Suprapubic skin (tissue), 4 donors: ENCODE data around the gene RGS2. TPM values are rescaled to one million over a fixed set of nuclear protein-coding genes. Genes with fewer than 3 reads are reported as not detected.

Source experiments
- DNase-seq, 2 donors: peaks; one replicate each; pipeline ENCODE4 v3.0.0-alpha.2; 2019; ENCODE audit warnings: low spot score in 2 of 2
- H3K27ac ChIP-seq: fragments of 200-600 bp; sonication (generic); one replicate; pipeline ENCODE4 v1.5.1; 2019
- H3K27me3 ChIP-seq: fragments of 200-600 bp; sonication (generic); one replicate; pipeline ENCODE4 v1.5.1; 2019
- H3K36me3 ChIP-seq: fragments of 200-600 bp; sonication (generic); one replicate; pipeline ENCODE4 v1.5.1; 2019
- H3K4me1 ChIP-seq: fragments of 200-600 bp; sonication (generic); one replicate; pipeline ENCODE4 v1.5.1; 2019
- H3K4me3 ChIP-seq: fragments of 200-600 bp; sonication (generic); one replicate; pipeline ENCODE4 v1.5.1; 2019; ENCODE audit warnings: mild to moderate bottlenecking
- H3K9me3 ChIP-seq: fragments of 200-600 bp; sonication (generic); one replicate; pipeline ENCODE4 v1.5.1; 2019
- EP300 ChIP-seq: sonication (generic); formaldehyde crosslinking; IDR thresholded peaks from one replicate; pipeline ENCODE4 v1.6.1; 2017; ENCODE audit warnings: antibody characterized with exemption
- POLR2A ChIP-seq, 2 donors: fragments of 450-650 bp; IDR thresholded peaks; one replicate each; pipeline ENCODE4 v1.6.1; 2017; ENCODE audit warnings: antibody characterized with exemption in 2 of 2, mild to moderate bottlenecking in 2 of 2, moderate library complexity in 2 of 2
- POLR2AphosphoS5 ChIP-seq, 3 donors: sonication (generic); formaldehyde crosslinking; IDR thresholded peaks; one replicate each; pipeline ENCODE4 v1.6.1; 2017; ENCODE audit warnings: antibody characterized with exemption in 3 of 3
- whole genome bisulfite sequencing: methylation state at CpG from one replicate; pipeline ENCODE4 v1.1.5; 2018; 5-methylcytosine and 5-hydroxymethylcytosine counted together
- total RNA-seq, 4 donors: library from RNA; depleted of rRNA; stranded (reverse); fragments of >200 nt; gene quantifications; one replicate each; pipeline ENCODE4 v1.1.0, GENCODE V29; 2016
- TF ChIP-seq, protein P1 (sequence below), 2 donors: fragments of 200-600 bp in 1 of 2; fragments of 450-650 bp in 1 of 2; sonication (generic) in 1 of 2; IDR thresholded peaks; one replicate each; pipeline ENCODE4 v1.5.1; 2016 to 2019; ENCODE audit warnings: antibody characterized with exemption in 2 of 2, mild to moderate bottlenecking in 1 of 2, moderate library complexity in 1 of 2

RGS2 gene
- total RNA-seq, 4 donors from 2014 or later, result 20.4 to 84.5 (median 36.4) TPM

- H3K36me3 ChIP-seq, result no peaks in the 10 kb centered on the region
- H3K4me3 ChIP-seq, result no peak overlapping the region
- no peak overlapping the region for H3K27ac ChIP-seq
- H3K4me1 ChIP-seq, result no peaks in the 10 kb centered on the region
- no peak for DNase-seq
- TF ChIP-seq POLR2AphosphoS5 (IDR thresholded peaks at IDR 0.05) (no peak), EP300 (no peak), POLR2A (IDR thresholded peaks at IDR 0.05) (no peak)
- TF ChIP-seq, protein P1, sequence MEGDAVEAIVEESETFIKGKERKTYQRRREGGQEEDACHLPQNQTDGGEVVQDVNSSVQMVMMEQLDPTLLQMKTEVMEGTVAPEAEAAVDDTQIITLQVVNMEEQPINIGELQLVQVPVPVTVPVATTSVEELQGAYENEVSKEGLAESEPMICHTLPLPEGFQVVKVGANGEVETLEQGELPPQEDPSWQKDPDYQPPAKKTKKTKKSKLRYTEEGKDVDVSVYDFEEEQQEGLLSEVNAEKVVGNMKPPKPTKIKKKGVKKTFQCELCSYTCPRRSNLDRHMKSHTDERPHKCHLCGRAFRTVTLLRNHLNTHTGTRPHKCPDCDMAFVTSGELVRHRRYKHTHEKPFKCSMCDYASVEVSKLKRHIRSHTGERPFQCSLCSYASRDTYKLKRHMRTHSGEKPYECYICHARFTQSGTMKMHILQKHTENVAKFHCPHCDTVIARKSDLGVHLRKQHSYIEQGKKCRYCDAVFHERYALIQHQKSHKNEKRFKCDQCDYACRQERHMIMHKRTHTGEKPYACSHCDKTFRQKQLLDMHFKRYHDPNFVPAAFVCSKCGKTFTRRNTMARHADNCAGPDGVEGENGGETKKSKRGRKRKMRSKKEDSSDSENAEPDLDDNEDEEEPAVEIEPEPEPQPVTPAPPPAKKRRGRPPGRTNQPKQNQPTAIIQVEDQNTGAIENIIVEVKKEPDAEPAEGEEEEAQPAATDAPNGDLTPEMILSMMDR (IDR thresholded peaks at IDR 0.05), result no peak
- no peaks in the 10 kb centered on the region for H3K27me3 ChIP-seq
- H3K9me3 ChIP-seq, result no peaks in the 10 kb centered on the region
- WGBS, result 86% methylated on average over 2 of the region's 2 CpGs
Measured at GRCh38 chr1:192793983-192794767, 14.7 kb upstream of the RGS2 start.

GRCh38 chr1:192794768-192795035 lies 14.1 kb upstream of the RGS2 start:
- Histone ChIP-seq H3K9me3 (no peaks in the 10 kb centered on the region), H3K27me3 (no peaks in the 10 kb centered on the region), H3K4me1 (no peaks in the 10 kb centered on the region), H3K27ac (no peak overlapping the region), H3K36me3 (no peaks in the 10 kb centered on the region), H3K4me3 (no peak overlapping the region)
- DNase-seq, result no peak
- TF ChIP-seq POLR2AphosphoS5 (IDR thresholded peaks at IDR 0.05) (no peak), EP300 (no peak)

DNA sequence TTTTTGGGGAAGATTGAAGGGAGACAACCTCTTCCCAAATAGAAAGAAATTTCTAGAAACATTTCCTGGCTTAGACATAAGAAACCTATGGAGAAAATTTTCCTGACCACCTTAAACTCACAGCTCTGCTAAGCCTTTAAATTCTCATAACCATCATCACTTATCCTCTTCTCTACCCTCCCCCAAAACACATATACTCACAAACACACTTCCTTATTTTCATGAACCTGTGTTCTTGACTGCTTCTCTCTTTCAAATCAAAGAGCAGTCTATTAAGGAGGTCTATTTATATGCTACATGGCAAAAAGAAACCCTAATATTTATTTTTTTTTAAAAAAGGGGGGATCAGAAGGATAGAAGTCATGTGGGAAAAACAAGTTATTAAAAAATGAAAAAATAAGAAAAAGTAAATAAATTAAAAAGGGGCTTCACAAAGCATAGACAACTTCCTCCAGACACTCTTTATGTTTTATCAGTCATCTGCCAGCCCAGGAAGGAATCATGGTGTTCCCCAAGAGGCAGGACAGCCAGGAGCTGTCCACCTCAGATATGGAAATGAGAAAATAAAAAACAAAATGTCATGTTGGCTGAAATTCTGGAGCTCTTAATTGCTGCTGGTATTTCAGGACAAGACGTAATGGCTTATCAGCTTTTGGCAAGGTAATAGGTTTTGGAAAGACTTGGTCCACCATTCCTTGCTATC lies 12.8 kb upstream of the RGS2 start:
- Histone ChIP-seq H3K27me3 (no peaks in the 10 kb centered on the region), H3K9me3 (no peaks in the 10 kb centered on the region), H3K4me3 (no peak overlapping the region), H3K36me3 (no peaks in the 10 kb centered on the region), H3K27ac (no peak overlapping the region), H3K4me1 (no peaks in the 10 kb centered on the region)
- WGBS, result 93% methylated on average over 1 of the region's 1 CpG
- TF ChIP-seq, protein P1 (IDR thresholded peaks at IDR 0.05), result no peak
- no peak for TF ChIP-seq POLR2A (IDR thresholded peaks at IDR 0.05)
- DNase-seq, result no peak

GRCh38 chr1:192797143-192797542 lies 11.7 kb upstream of the RGS2 start:
- no peaks in the 10 kb centered on the region for H3K9me3 ChIP-seq
- TF ChIP-seq, protein P1 (IDR thresholded peaks at IDR 0.05), result no peak
- TF ChIP-seq POLR2A (IDR thresholded peaks at IDR 0.05) (no peak), POLR2AphosphoS5 (IDR thresholded peaks at IDR 0.05) (no peak), EP300 (no peak)
- H3K4me1 ChIP-seq, result no peaks in the 10 kb centered on the region
- no peaks in the 10 kb centered on the region for H3K27me3 ChIP-seq
- no peak overlapping the region for H3K4me3 ChIP-seq
- WGBS, result 100% methylated on average over 1 of the region's 1 CpG
- no peak for DNase-seq
- no peak overlapping the region for H3K27ac ChIP-seq
- no peaks in the 10 kb centered on the region for H3K36me3 ChIP-seq

GRCh38 chr1:192797891-192798290 lies 10.9 kb upstream of the RGS2 start:
- 75% methylated on average over 7 of the region's 7 CpGs for WGBS
- Histone ChIP-seq H3K4me1 (no peaks in the 10 kb centered on the region), H3K4me3 (no peak overlapping the region), H3K27me3 (no peaks in the 10 kb centered on the region), H3K9me3 (no peaks in the 10 kb centered on the region), H3K36me3 (no peaks in the 10 kb centered on the region), H3K27ac (no peak overlapping the region)
- TF ChIP-seq EP300 (no peak), POLR2AphosphoS5 (IDR thresholded peaks at IDR 0.05) (no peak), POLR2A (IDR thresholded peaks at IDR 0.05) (no peak)
- TF ChIP-seq, protein P1 (IDR thresholded peaks at IDR 0.05), result no peak
- no peak for DNase-seq
